Endothelial cell of umbilical vein (primary cell): ENCODE data around the gene GALNT10. TPM values are rescaled to one million over a fixed set of nuclear protein-coding genes. Genes with fewer than 3 reads are reported as not detected.

Experiments
- BruUV-seq: library from RNA; stranded (reverse); fragments of 400-500 nt; replicated peaks from 2 replicates; lab custom pipeline; 2021; lab: Mats Ljungman, UMichigan
- CTCF ChIA-PET: fragments of 300-600, 350-600 bp; sonication (Branson Sonifier 250); formaldehyde crosslinking; loops from one replicate; lab custom pipeline; 2021; ENCODE audit warnings: antibody characterized with exemption, inconsistent platforms; lab: Charles Lee
- POLR2A ChIA-PET: fragments of 300-600, 350-600 bp; sonication (Branson Sonifier 250); formaldehyde crosslinking; loops from one replicate; lab custom pipeline; 2021; ENCODE audit warnings: antibody characterized with exemption, inconsistent platforms; lab: Charles Lee
- DNase-seq: peaks from one replicate; pipeline ENCODE4 v3.0.0-alpha.2; 2011; ENCODE audit warnings: low read depth, low spot score
- FAIRE-seq: peaks from 2 replicates; lab custom pipeline; 2011; peaks lifted over from hg19 to GRCh38; lab: Jason Lieb, UNC
- H2AFZ ChIP-seq: 2 replicates; pipeline ENCODE4 v1.6.0; 2012; ENCODE audit warnings: low read depth, low read length, control low read depth, inconsistent platforms
- H3K27ac ChIP-seq: 2 replicates; pipeline ENCODE4 v1.5.1; 2011; ENCODE audit warnings: low read depth, mild to moderate bottlenecking, control low read depth, low read length, moderate library complexity; ENCODE audit not compliant: insufficient read depth
- H3K27me3 ChIP-seq, 2 experiments: 2 replicates each; pipeline versions ENCODE4 v1.6.0 to v1.6.1; 2011; ENCODE audit warnings: low read length in 2 of 2, mixed read lengths in 1 of 2; ENCODE audit not compliant: control insufficient read depth in 2 of 2, insufficient read depth in 2 of 2
- H3K36me3 ChIP-seq, 2 experiments: 2 replicates in 1 of 2; 3 replicates in 1 of 2; pipeline ENCODE4 v1.5.1; 2011; ENCODE audit warnings: low read length in 2 of 2, mild to moderate bottlenecking in 1 of 2, moderate library complexity in 1 of 2; ENCODE audit not compliant: control insufficient read depth in 2 of 2, insufficient read depth in 2 of 2; ENCODE audit errors: extremely low read depth in 1 of 2
- H3K4me1 ChIP-seq: 3 replicates; pipeline ENCODE4 v1.5.1; 2011; ENCODE audit warnings: mild to moderate bottlenecking, low read length; ENCODE audit not compliant: control insufficient read depth, insufficient read depth; ENCODE audit errors: extremely low read depth
- H3K4me2 ChIP-seq: 2 replicates; pipeline ENCODE4 v1.6.1; 2011; ENCODE audit warnings: low read length, control low read depth, mixed read lengths; ENCODE audit not compliant: insufficient read depth
- H3K4me3 ChIP-seq, 3 experiments: fragments of 200-600 bp in 1 of 3; sonication (generic), shearing (Covaris generic) in 1 of 3; replicated peaks in 1 of 3; 2 replicates each; pipeline ENCODE4 v1.5.1; 2011 to 2016; ENCODE audit warnings: control low read depth in 3 of 3, low read length in 3 of 3, mild to moderate bottlenecking in 2 of 3, inconsistent platforms in 1 of 3, low read depth in 1 of 3, moderate library complexity in 1 of 3; ENCODE audit not compliant: insufficient read depth in 1 of 3
- H3K79me2 ChIP-seq: 2 replicates; pipeline ENCODE4 v1.6.0; 2012; ENCODE audit warnings: low read length, inconsistent platforms; ENCODE audit not compliant: control insufficient read depth, insufficient read depth
- H3K9ac ChIP-seq: replicated peaks from 2 replicates; pipeline ENCODE3; 2011; ENCODE audit warnings: low read length, control low read depth; ENCODE audit not compliant: insufficient read depth; ENCODE audit errors: extremely low read depth
- H3K9me1 ChIP-seq: replicated peaks from 3 replicates; pipeline ENCODE4 v1.6.0; 2011; ENCODE audit warnings: mild to moderate bottlenecking, low read length; ENCODE audit not compliant: control insufficient read depth, insufficient read depth; ENCODE audit errors: extremely low read depth
- H3K9me3 ChIP-seq: replicated peaks from 2 replicates; pipeline ENCODE4 v1.5.1; 2012; ENCODE audit warnings: low read length, inconsistent platforms; ENCODE audit not compliant: control insufficient read depth, insufficient read depth
- H4K20me1 ChIP-seq: replicated peaks from 2 replicates; pipeline ENCODE3; 2011; ENCODE audit warnings: mild to moderate bottlenecking, low read length; ENCODE audit not compliant: control insufficient read depth, insufficient read depth; ENCODE audit errors: extremely low read depth
- CTCF ChIP-seq, 2 donors: IDR thresholded peaks; 1 replicate in 1 of 2; 2 replicates in 1 of 2; pipeline ENCODE4 v1.5.1; 2011; ENCODE audit warnings: low read length in 2 of 2, mild to moderate bottlenecking in 2 of 2, moderate library complexity in 2 of 2, control low read depth in 1 of 2, inconsistent platforms in 1 of 2, low read depth in 1 of 2; ENCODE audit not compliant: insufficient read depth in 1 of 2; ENCODE audit errors: extremely low read depth in 1 of 2
- EZH2 ChIP-seq: IDR thresholded peaks from 2 replicates; pipeline ENCODE4 v1.6.1; 2012; ENCODE audit warnings: borderline replicate concordance, low read depth, mild to moderate bottlenecking, moderate library complexity, low read length, inconsistent platforms; ENCODE audit not compliant: severe bottlenecking
- FOS ChIP-seq: IDR thresholded peaks from 2 replicates; pipeline ENCODE4 v1.6.1; 2011; ENCODE audit warnings: mild to moderate bottlenecking, low read length, moderate library complexity, borderline replicate concordance; ENCODE audit not compliant: insufficient read depth
- GATA2 ChIP-seq: IDR thresholded peaks from 2 replicates; pipeline ENCODE4 v1.7.0; 2011; ENCODE audit warnings: low read depth, mild to moderate bottlenecking, moderate library complexity, mixed read lengths, low read length; ENCODE audit not compliant: insufficient read length, insufficient read depth
- JUN ChIP-seq: IDR thresholded peaks from 2 replicates; pipeline ENCODE4 v1.6.1; 2011; ENCODE audit warnings: borderline replicate concordance, low read depth; ENCODE audit not compliant: insufficient read length, insufficient read depth
- MAX ChIP-seq: IDR thresholded peaks from 2 replicates; pipeline ENCODE4 v1.6.1; 2011; ENCODE audit not compliant: insufficient read depth, insufficient read length
- MYC ChIP-seq: IDR thresholded peaks from one replicate; pipeline ENCODE4 v1.6.1; 2011; ENCODE audit warnings: mild to moderate bottlenecking, low read depth, low read length
- POLR2A ChIP-seq: IDR thresholded peaks from 2 replicates; pipeline ENCODE4 v1.6.1; 2012; ENCODE audit warnings: low read depth, mild to moderate bottlenecking, control low read depth, low read length
- POLR2AphosphoS5 ChIP-seq: IDR thresholded peaks from 2 replicates; pipeline ENCODE4 v1.6.1; 2012; ENCODE audit warnings: low read depth, mild to moderate bottlenecking, control low read depth, low read length, moderate library complexity; ENCODE audit not compliant: insufficient read depth
- dilution Hi-C: fragments of 300-500 bp; cut with MboI; formaldehyde crosslinking; loops from one replicate; pipeline ENCODE4 v1.15.0; 2019; ENCODE audit warnings: low sequenced_read_pairs; ENCODE audit not compliant: extremely low pct_ligation_motif_present
- intact Hi-C: fragments of 100-400 bp; cut with micrococcal nuclease; formaldehyde crosslinking; loops from one replicate; pipeline ENCODE4 v1.10.0; 2022
- polyA plus RNA-seq, 4 experiments: library from polyadenylated mRNA; depleted of rRNA in 3 of 4; stranded (reverse) in 3 of 4; unstranded in 1 of 4; fragments of >200 nt; gene quantifications; 2 replicates each; pipeline versions ENCODE4 v1.2.1 to v1.2.3, GENCODE V29; 2011 to 2012; ENCODE audit warnings: missing spikeins in 1 of 4
- total RNA-seq: library from RNA; stranded (reverse); gene quantifications from 2 replicates; pipeline ENCODE4 v1.2.3, GENCODE V29; 2021

Gene GALNT10
- total and polyA plus RNA-seq, 2 donors (not counting 3 experiments of a cell fraction or from before 2014, with no cell fraction given): 70.2 to 77.6 TPM

GRCh38 chr5:154200221-154200620 is 9.7 kb downstream of the GALNT10 start:
- dilution Hi-C loops (no loop called here), intact Hi-C loops (no loop called here)
- no peak for FAIRE-seq
- no peak for DNase-seq
- no peak overlapping the region for H3K4me2 ChIP-seq
- no peak overlapping the region for H3K27ac ChIP-seq
- CTCF ChIA-PET: interaction anchor here (1.0 to 4.9 kb wide), 3 partner anchors 9 to 204 kb away, joined by 5 to 64 read pairs (median 7); partner anchors contain the start of gene GALNT10
- no TSS peak for BruUV-seq
- no peak for TF ChIP-seq FOS
- TF ChIP-seq JUN: no peak
- no peak for TF ChIP-seq CTCF (IDR thresholded peaks at IDR 0.05; ENCODE audit: extremely low read depth in 1 of 2, insufficient read depth in 1 of 2, low read depth in 1 of 2, low read length in 2 of 2)
- no peak for TF ChIP-seq POLR2A
- no peak for TF ChIP-seq POLR2AphosphoS5
- no peak for TF ChIP-seq GATA2
- no peak for TF ChIP-seq MYC
- no peak for TF ChIP-seq MAX
- no peak for TF ChIP-seq EZH2
- H3K9me3 ChIP-seq: no peaks in the 10 kb centered on the region
- peaks cover 0 to 6% of the 10 kb centered on the region in 2 experiments for H3K36me3 ChIP-seq
- H3K4me1 ChIP-seq: peaks cover 36% of the 10 kb centered on the region
- H3K27me3 ChIP-seq: no peaks in the 10 kb centered on the region
- no peak overlapping the region for H3K9ac ChIP-seq
- H3K4me3 ChIP-seq: no peak overlapping the region
- no peaks in the 10 kb centered on the region for H3K9me1 ChIP-seq
- no peak overlapping the region for H2AFZ ChIP-seq
- POLR2A ChIA-PET: interaction anchor here (1.2 kb wide), 1 partner anchor 10 kb away, joined by 4 read pairs; the partner anchor contains the start of gene GALNT10
- no peaks in the 10 kb centered on the region for H4K20me1 ChIP-seq
- peaks cover 6% of the 10 kb centered on the region for H3K79me2 ChIP-seq
